Measurements from ENCODE around the gene SHC1.

Gene SHC1

GRCh38 chr1:154957091-154957657 is 13.4 kb downstream of the SHC1 start:
- no peak for DNase-seq (ENCODE audit: low read depth in 2 of 2)

- DNase-seq (ENCODE audit: low read depth in 2 of 2), result no peak
Measured at GRCh38 chr1:154956544-154956941, 14.0 kb downstream of the SHC1 start.

- peak; percentile 74 to 77 for DNase-seq (ENCODE audit: low read depth in 2 of 2)
Measured at GRCh38 chr1:154955718-154956543, 14.6 kb downstream of the SHC1 start, which contains the start of gene PBXIP1. Gene PBXIP1 (minus strand): TSS chr1:154956099. CDS start chr1:154953721, 2,378 bp downstream.

GRCh38 chr1:154955039-154955717 is 15.4 kb downstream of the SHC1 start:
- DNase-seq (ENCODE audit: low read depth in 2 of 2), result no peak

GRCh38 chr1:154954541-154954940 is 16.0 kb downstream of the SHC1 start:
- DNase-seq (ENCODE audit: low read depth in 2 of 2), result no peak

GRCh38 chr1:154953611-154954038 is 16.9 kb downstream of the SHC1 start:
- no peak for DNase-seq (ENCODE audit: low read depth in 2 of 2)

- DNase-seq (ENCODE audit: low read depth in 2 of 2), result no peak
Measured at GRCh38 chr1:154952664-154953063, 17.9 kb downstream of the SHC1 start.

- no peak for DNase-seq (ENCODE audit: low read depth in 2 of 2)
Measured at GRCh38 chr1:154951901-154952657, 18.5 kb downstream of the SHC1 start.

- no peak for DNase-seq (ENCODE audit: low read depth in 2 of 2)
Measured at GRCh38 chr1:154948079-154948478, 22.5 kb downstream of the SHC1 start.

- no peak for DNase-seq (ENCODE audit: low read depth in 2 of 2)
Measured at GRCh38 chr1:154945962-154946850, 24.3 kb downstream of the SHC1 start.

- DNase-seq (ENCODE audit: low read depth in 2 of 2), result no peak
Measured at GRCh38 chr1:154945160-154945961, 25.2 kb downstream of the SHC1 start.

- DNase-seq (ENCODE audit: low read depth in 2 of 2), result no peak
Measured at GRCh38 chr1:154944401-154945159, 26.0 kb downstream of the SHC1 start.

GRCh38 chr1:154943649-154944400 is 26.7 kb downstream of the SHC1 start:
- no peak for DNase-seq (ENCODE audit: low read depth in 2 of 2)

GRCh38 chr1:154941333-154942013 is 29.1 kb downstream of the SHC1 start:
- DNase-seq (ENCODE audit: low read depth in 2 of 2), result no peak

- DNase-seq (ENCODE audit: low read depth in 2 of 2), result no peak
Measured at GRCh38 chr1:154940651-154941194, 29.8 kb downstream of the SHC1 start.

GRCh38 chr1:154940213-154940560 is 30.4 kb downstream of the SHC1 start:
- DNase-seq (ENCODE audit: low read depth in 2 of 2), result no peak

GRCh38 chr1:154938604-154939399 is 31.7 kb downstream of the SHC1 start:
- DNase-seq (ENCODE audit: low read depth in 2 of 2), result no peak
